GM19468 (cell line): Measurements from ENCODE around the gene NAV2.

Experiments
- ATAC-seq: cut with Tn5 transposase; IDR thresholded peaks from one replicate; pipeline ENCODE4 v1.9.1; 2021; ENCODE audit warnings: mild to moderate bottlenecking, moderate library complexity, moderate number of reproducible peaks; ENCODE audit not compliant: unreplicated experiment; ENCODE audit errors: extremely low read depth

The NAV2 gene

GRCh38 chr11:19714387-19715363 is 2.0 kb downstream of the NAV2 start:
- no peak for ATAC-seq

GRCh38 chr11:19715373-19715772 is 2.7 kb downstream of the NAV2 start:
- no peak for ATAC-seq

GRCh38 chr11:19718051-19718450 is 5.4 kb downstream of the NAV2 start:
- ATAC-seq, result no peak

DNA sequence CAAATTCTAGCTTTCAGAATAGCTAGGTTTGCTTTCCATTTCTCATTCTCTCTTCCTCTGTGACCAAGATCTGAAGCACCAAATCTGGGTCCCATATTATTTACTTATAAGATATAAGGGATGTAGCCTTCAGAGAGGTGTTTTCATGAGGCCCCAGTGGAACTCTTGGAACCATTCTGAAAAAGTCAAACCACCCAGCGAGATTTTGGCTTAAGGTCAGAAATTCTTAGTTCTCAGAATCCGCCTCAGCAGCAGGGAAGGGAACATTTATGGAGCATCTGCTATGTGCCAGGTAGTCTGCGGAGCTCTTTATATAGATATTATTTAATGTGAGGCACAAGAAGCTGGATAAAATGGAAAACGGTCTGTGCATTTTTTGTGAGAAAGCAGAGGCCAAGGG is 6.3 kb downstream of the NAV2 start:
- no peak for ATAC-seq

DNA sequence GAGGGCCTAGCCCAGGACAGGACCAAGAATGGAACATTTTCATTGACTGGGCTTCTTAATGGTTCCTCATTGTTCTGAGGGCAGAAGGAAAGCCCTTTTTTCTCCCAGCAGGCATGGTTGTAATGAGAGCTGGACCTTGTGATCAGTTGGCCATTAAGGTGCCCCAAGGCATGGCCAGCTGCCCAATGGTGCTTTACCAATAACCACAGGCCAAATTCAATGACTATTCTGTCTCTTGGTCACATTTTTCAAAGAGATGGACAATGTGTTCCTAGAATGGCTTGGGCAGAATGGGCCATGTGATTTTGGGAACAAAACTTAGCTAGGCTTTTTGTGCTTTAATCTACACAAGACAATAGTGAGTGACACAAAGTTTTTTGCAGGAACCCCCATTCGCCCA is 7.3 kb downstream of the NAV2 start:
- no peak for ATAC-seq

DNA sequence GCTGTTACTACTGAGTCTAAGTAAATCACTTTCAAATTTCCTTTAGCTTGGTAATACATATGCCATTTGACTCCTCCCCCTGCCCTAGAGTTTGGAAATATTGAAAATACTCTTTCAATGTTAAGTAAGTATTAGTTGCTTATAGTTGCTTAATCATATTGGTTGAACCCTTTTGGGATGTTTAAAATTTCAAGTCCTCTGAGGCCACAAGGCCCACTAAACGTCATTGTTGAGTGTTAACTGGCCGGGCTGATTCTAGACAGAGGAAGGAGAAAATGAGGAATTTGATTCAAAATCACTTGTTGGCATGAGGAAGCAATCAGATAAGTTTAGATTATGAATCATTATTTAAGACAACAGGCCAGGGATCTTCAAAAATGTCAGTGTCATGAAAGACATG is 8.5 kb downstream of the NAV2 start:
- no peak for ATAC-seq

DNA sequence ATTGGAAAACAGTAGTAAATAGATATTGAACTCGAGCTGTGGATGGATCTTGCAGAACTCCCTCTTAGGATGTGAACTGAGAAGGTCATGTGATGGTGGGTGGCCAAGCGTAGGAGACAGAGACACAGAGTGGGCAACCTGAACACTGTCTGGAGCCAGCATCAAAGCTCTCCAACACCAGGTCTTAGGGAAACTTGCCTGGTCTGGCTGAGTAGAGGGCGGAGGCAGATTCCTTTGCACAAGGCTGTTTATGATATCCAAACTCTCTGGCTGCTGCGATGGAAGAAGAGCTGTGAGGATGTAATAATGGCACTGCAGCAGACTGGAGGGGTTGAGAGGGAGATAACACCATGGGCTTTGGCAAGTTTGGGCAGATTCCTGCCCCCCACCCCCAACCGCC is 10.1 kb downstream of the NAV2 start:
- no peak for ATAC-seq

DNA sequence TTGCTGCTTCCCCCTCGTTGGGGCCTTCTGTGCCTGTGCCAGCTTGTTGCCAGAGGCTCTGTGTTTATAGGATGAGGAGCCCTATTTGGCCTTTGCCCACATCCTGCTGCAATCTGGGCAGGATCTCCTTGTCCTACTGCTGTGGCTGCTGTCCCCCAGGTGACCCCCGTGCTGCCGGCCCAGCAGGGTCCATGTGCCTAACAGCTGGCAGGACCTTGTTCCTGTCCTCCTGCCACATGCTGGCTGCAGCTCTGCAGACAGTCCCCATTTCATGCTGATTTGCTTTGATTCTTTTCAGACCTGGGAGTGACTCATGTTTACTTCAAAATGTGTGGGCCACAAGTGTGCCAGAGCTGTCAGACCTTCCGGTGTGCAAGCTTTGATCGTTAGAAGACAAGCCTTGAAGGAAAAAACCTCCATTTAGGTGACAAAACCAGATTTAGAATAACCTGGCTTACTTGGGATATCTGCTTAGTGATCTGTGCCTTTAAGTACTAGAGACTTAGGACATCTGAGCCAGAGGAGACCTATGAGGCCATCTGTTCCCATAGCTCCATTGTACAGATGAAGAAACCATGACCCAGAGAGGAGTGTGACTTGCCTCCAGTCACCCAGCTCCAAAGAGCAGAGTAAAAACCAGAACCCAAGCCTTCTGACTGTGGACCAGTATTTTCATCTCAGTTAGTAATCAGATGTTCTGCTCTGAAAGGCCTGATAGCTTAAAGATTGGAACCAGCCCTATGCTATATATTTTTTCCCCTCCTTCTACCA is 11.1 kb downstream of the NAV2 start:
- no peak for ATAC-seq

GRCh38 chr11:19724765-19725164 is 12.1 kb downstream of the NAV2 start:
- no peak for ATAC-seq

- no peak for ATAC-seq
Measured at GRCh38 chr11:19725379-19726079, 12.9 kb downstream of the NAV2 start.

DNA sequence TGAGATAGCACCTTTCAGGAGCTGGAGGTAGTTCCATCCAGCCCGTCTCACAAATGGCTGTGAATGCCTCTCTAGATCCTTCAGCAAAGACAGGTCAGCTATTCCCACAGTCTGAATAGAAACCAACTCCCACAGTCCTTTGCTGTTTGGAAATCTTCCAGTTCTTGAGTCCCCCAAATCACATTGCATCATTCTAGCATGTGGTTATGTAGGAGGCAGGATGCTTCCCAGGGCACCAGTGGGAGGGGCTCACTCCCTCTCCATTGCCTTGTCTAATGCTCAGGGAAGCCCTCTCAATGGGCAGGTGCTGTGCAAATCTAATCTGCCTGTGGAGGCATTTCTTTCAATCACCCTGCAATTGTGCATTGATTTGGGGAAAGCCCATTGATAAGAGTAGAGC is 14.6 kb downstream of the NAV2 start:
- no peak for ATAC-seq

- ATAC-seq, result no peak
Measured at GRCh38 chr11:19728436-19728835, 15.8 kb downstream of the NAV2 start.

GRCh38 chr11:19729141-19729540 is 16.5 kb downstream of the NAV2 start:
- ATAC-seq, result no peak

- ATAC-seq, result no peak
Measured at GRCh38 chr11:19730373-19730772, 17.7 kb downstream of the NAV2 start.

DNA sequence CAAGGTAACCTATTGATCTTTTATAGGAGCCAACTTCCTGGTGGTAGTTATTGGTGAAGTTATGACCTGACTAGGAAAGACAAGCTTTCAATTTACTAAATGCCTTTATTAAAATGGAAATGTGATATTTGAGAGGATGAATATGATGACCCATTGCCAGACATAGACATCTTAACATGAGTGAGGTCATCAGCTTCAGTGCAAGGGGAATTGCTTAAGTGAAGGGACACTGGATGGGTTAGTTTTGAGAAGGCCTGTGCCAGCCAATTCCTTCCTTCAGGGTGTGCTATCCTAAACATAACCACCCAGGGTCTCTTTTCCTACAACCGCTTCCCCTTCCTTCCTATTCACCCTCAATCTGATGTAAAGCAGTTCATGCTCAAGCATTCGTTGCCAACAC is 21.5 kb downstream of the NAV2 start:
- ATAC-seq, result no peak

GRCh38 chr11:19735157-19735908 is 22.7 kb downstream of the NAV2 start:
- ATAC-seq, result no peak

DNA sequence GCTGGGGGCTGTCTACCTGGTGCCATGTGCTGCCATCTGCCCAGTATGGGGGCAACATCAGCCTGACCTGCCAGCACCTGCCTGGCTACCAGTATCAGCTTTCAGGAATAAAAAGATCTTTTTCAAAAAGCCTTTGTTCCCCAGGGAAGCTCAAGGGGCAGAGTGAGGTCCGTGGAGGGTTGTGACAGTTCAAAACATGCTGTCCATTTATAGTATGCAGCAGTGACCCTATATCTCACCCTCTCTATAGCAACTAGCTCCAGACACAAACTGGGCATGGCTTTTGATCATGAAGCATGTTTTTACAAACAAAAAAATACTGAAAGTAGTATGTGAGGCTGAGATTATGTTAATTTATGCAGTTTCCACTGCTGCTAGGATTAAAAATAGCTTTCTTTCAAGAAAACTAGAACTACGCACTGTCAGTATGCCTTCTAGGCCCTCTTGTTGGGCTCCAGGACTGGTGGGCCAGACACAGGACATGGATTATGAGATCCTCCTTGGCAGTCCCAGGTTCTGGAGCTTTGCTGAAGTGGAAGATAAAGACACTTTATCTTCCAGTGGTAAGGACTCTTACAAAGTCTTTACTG is 23.4 kb downstream of the NAV2 start:
- ATAC-seq, result no peak

DNA sequence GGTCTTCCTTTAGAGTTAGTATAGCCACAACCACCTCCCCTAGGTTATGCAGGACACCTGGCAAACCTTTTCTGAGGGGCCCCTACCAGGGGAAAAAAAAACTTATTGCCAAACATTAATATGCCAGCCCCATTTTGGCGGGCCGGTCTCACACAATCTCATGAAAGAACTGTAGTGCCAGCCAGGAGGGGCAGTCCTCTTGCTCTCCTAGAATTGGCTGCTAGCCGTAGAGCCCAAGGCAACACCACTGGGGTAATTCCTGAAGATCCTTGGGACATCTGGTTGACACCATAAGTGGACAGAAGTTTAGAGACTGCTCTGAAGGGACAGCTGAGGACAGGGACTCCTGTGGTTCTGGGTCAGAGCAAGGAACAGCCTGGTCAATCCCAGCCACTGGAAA is 24.2 kb downstream of the NAV2 start:
- ATAC-seq, result no peak

GRCh38 chr11:19737575-19737974 is 24.9 kb downstream of the NAV2 start:
- no peak for ATAC-seq

GRCh38 chr11:19738124-19738523 is 25.5 kb downstream of the NAV2 start:
- no peak for ATAC-seq
